HS-27A (cell line): ENCODE results near the gene PSG11.
"Not testable (repeated sequence)": the region's sequence is repeated elsewhere in the genome, so short reads cannot be mapped to it uniquely, and the experiment has no call there.

ENCODE experiments used
- DNase-seq: peaks from one replicate; pipeline ENCODE4 v3.0.0-alpha.2; 2012; ENCODE audit warnings: low read depth, missing footprints

PSG11 gene

GRCh38 chr19:43026369-43026768, at the start of gene PSG11:
PSG11 (minus strand) TSS chr19:43026469; CDS start chr19:43026372, 97 bp downstream.
- DNase-seq = not testable (repeated sequence)

- not testable (repeated sequence) for DNase-seq
Measured at GRCh38 chr19:43062418-43062817, 36.1 kb upstream of the PSG11 start.

GRCh38 chr19:43061326-43061725, 35.1 kb upstream of the PSG11 start:
- not testable (repeated sequence) for DNase-seq

GRCh38 chr19:43060254-43060653, 34.0 kb upstream of the PSG11 start:
- DNase-seq = not testable (repeated sequence)

- not testable (repeated sequence) for DNase-seq
Measured at GRCh38 chr19:43059482-43059881, 33.2 kb upstream of the PSG11 start.

GRCh38 chr19:43058440-43058839, 32.2 kb upstream of the PSG11 start:
- not testable (repeated sequence) for DNase-seq

GRCh38 chr19:43047966-43048365, 21.7 kb upstream of the PSG11 start:
- DNase-seq = not testable (repeated sequence)

- not testable (repeated sequence) for DNase-seq
Measured at GRCh38 chr19:43046578-43046977, 20.3 kb upstream of the PSG11 start.

- not testable (repeated sequence) for DNase-seq
Measured at GRCh38 chr19:43043492-43044180, 17.4 kb upstream of the PSG11 start.

- DNase-seq = peak; percentile 72
Measured at GRCh38 chr19:43031645-43032044, 5.4 kb upstream of the PSG11 start.

GRCh38 chr19:43028866-43029265, 2.6 kb upstream of the PSG11 start:
- no peak for DNase-seq

GRCh38 chr19:43027985-43028384, 1.7 kb upstream of the PSG11 start:
- DNase-seq = not testable (repeated sequence)

GRCh38 chr19:43027061-43027460, 792 bp upstream of the PSG11 start:
- DNase-seq = not testable (repeated sequence)

- DNase-seq = peak; percentile 86
Measured at GRCh38 chr19:43022098-43022497, 4.2 kb downstream of the PSG11 start.

GRCh38 chr19:43021629-43022028, 4.6 kb downstream of the PSG11 start:
- peak; percentile 92 for DNase-seq

- not testable (repeated sequence) for DNase-seq
Measured at GRCh38 chr19:43019588-43019987, 6.7 kb downstream of the PSG11 start.

GRCh38 chr19:43005841-43006240, 20.4 kb downstream of the PSG11 start:
- not testable (repeated sequence) for DNase-seq

- not testable (repeated sequence) for DNase-seq
Measured at GRCh38 chr19:43004846-43005245, 21.4 kb downstream of the PSG11 start.

GRCh38 chr19:43003634-43004033, 22.6 kb downstream of the PSG11 start:
- DNase-seq = not testable (repeated sequence)

GRCh38 chr19:43002948-43003347, 23.3 kb downstream of the PSG11 start:
- DNase-seq = not testable (repeated sequence)

- DNase-seq = peak; percentile 31
Measured at GRCh38 chr19:42996161-42996560, 30.1 kb downstream of the PSG11 start.

- not testable (repeated sequence) for DNase-seq
Measured at GRCh38 chr19:42992029-42992604, 34.2 kb downstream of the PSG11 start.

GRCh38 chr19:42989851-42990250, 36.4 kb downstream of the PSG11 start:
- no peak for DNase-seq
